ENCODE measurements around the gene CYP21A2.

CYP21A2 gene

DNA sequence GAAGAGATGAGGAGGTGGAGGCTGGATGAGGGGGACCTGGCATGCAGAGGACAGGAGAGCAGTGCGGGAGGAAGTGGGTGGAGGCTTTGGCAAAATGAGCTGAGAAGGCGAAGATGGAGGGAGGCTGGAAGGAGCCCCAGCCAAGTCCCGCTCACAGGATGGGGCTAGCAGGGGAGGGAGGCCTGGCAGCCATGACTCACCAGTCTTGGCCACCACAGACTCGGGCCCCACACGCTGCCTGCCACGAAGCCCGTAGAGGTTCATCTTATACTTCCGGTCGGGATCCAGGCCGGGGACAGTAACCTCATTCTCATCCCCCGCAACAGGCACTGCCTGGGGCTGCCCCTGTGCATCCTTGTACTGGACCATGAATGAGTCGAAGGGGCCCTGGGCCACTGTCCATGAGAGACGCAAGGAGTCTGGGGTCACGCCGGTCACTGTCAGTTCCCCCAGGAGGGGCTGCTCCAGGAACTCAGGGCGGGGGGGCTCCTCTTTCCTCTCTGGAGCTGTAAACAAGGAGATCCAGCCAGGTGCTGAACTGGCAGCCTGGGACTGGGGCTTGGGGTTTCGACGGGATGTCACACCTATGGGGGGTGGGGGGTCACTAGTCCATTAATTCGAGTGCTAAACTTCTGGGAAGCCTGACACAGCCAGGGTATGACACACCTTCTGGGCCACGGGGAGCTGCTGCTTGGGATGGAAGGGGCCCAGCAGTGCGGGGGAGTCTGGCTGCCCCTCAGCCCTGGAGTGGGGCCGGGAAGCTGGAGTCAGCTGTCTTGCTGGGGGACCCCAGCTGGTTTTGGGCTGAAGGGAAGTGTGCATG lies 43.2 kb downstream of the CYP21A2 start:
- TF ChIP-seq CTCF (IDR thresholded peaks at IDR 0.05; ENCODE audit: low read depth, low read length, missing control alignments) = no peak
- in situ Hi-C loops (cut with HindIII; ENCODE audit: low sequenced_read_pairs) = no loop called here
- no peak overlapping the region for H3K4me3 ChIP-seq (ENCODE audit: low read depth, low read length)
- peak; percentile 66 for DNase-seq (ENCODE audit: low read depth)

- in situ Hi-C loops (cut with HindIII; ENCODE audit: low sequenced_read_pairs) = no loop called here
Measured at GRCh38 chr6:32082478-32082877, 44.3 kb downstream of the CYP21A2 start.

GRCh38 chr6:32082935-32083334 lies 44.7 kb downstream of the CYP21A2 start:
- no peak for TF ChIP-seq CTCF (IDR thresholded peaks at IDR 0.05; ENCODE audit: low read depth, low read length, missing control alignments)
- H3K4me3 ChIP-seq (ENCODE audit: low read depth, low read length) = no peak overlapping the region
- in situ Hi-C loops (cut with HindIII; ENCODE audit: low sequenced_read_pairs) = no loop called here
- DNase-seq (ENCODE audit: low read depth) = no peak

More at GRCh38 chr6:32082478-32082877, 44.3 kb downstream of the CYP21A2 start:
- no peak overlapping the region for H3K4me3 ChIP-seq (ENCODE audit: low read depth, low read length)
- TF ChIP-seq CTCF (IDR thresholded peaks at IDR 0.05; ENCODE audit: low read depth, low read length, missing control alignments) = no peak
- no peak for DNase-seq (ENCODE audit: low read depth)

- DNase-seq (ENCODE audit: low read depth) = no peak
- in situ Hi-C loops (cut with HindIII; ENCODE audit: low sequenced_read_pairs) = no loop called here
- H3K4me3 ChIP-seq (ENCODE audit: low read depth, low read length) = no peak overlapping the region
- no peak for TF ChIP-seq CTCF (IDR thresholded peaks at IDR 0.05; ENCODE audit: low read depth, low read length, missing control alignments)
Measured at GRCh38 chr6:32083812-32084768, 45.9 kb downstream of the CYP21A2 start.

DNA sequence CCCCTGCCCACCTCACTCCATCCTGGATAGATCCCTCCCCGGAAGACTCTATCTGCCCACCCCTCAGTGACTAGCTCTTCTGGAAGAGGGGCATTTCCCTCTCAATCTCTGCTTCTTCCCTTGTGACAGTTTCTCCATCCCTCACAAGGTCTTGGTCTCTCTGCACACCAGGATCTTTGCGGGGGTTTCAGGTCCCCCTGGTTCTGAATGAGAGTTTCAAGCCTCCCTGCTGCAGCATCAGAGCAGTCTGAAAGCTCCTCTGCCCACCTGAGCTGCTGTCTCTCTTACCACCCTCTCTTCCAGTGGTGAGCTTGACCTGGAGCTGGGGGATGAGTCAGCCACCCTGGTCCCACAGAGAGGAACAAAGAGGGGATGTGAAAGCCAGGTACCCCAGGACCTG lies 46.6 kb downstream of the CYP21A2 start:
- no peak overlapping the region for H3K4me3 ChIP-seq (ENCODE audit: low read depth, low read length)
- DNase-seq (ENCODE audit: low read depth) = no peak
- in situ Hi-C loops (cut with HindIII; ENCODE audit: low sequenced_read_pairs) = no loop called here
- no peak for TF ChIP-seq CTCF (IDR thresholded peaks at IDR 0.05; ENCODE audit: low read depth, low read length, missing control alignments)

GRCh38 chr6:32085759-32086459 lies 47.7 kb downstream of the CYP21A2 start:
- in situ Hi-C loops (cut with HindIII; ENCODE audit: low sequenced_read_pairs) = no loop called here
- DNase-seq (ENCODE audit: low read depth) = no peak

More at GRCh38 chr6:32085759-32086459, 47.7 kb downstream of the CYP21A2 start:
- no peak for TF ChIP-seq CTCF (IDR thresholded peaks at IDR 0.05; ENCODE audit: low read depth, low read length, missing control alignments)
- no peak overlapping the region for H3K4me3 ChIP-seq (ENCODE audit: low read depth, low read length)

Measured in astrocyte of the cerebellum (primary cell).